ENCODE measurements around the gene RIIAD1. TPM values are rescaled to one million over a fixed set of nuclear protein-coding genes. Genes with fewer than 3 reads are reported as not detected.

Gene RIIAD1
- total and polyA plus RNA-seq, 2 donors (not counting 3 experiments of a cell fraction or from before 2014, with no cell fraction given) = not detected

DNA sequence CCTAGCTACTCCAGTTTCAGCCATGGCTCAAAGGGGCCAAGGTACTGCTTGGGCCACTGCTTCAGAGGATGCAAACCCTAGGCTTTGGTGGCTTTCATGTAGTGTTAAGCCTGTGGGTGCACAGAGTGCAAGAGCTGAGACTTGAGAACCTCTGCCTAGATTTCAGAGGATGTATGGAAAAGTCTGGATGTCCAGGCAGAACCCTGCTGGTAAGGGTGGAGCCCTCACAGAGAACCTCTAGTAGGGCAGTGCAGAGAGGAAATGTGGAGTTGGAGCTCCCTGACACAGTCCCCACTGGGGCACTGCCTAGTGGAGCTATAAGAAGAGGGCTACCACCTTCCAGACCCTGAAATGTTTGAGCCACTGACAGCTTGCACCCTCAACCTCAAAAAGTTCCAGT lies 16.2 kb downstream of the RIIAD1 start:
- Histone ChIP-seq H4K20me1 (replicated peaks; ENCODE audit: control insufficient read depth, extremely low read depth, insufficient read depth, low read length) (no peaks in the 10 kb centered on the region), H3K4me1 (ENCODE audit: control insufficient read depth, extremely low read depth, insufficient read depth, low read length) (no peaks in the 10 kb centered on the region), H3K4me3 (replicated peaks in 1 of 3; ENCODE audit: insufficient read depth in 1 of 3, low read depth in 1 of 3, low read length in 3 of 3) (no peak overlapping the region), H3K9ac (replicated peaks; ENCODE audit: extremely low read depth, insufficient read depth, low read length) (no peak overlapping the region), H3K36me3 (ENCODE audit: control insufficient read depth in 2 of 2, extremely low read depth in 1 of 2, insufficient read depth in 2 of 2, low read length in 2 of 2) (no peaks in the 10 kb centered on the region), H3K79me2 (ENCODE audit: control insufficient read depth, insufficient read depth, low read length) (no peaks in the 10 kb centered on the region), H3K27ac (ENCODE audit: insufficient read depth, low read depth, low read length) (no peak overlapping the region), H2AFZ (ENCODE audit: low read depth, low read length) (no peak overlapping the region), H3K9me1 (replicated peaks; ENCODE audit: control insufficient read depth, extremely low read depth, insufficient read depth, low read length) (no peaks in the 10 kb centered on the region), H3K4me2 (ENCODE audit: insufficient read depth, low read length) (no peak overlapping the region), H3K9me3 (replicated peaks; ENCODE audit: control insufficient read depth, insufficient read depth, low read length) (no peaks in the 10 kb centered on the region), H3K27me3 (ENCODE audit: control insufficient read depth in 2 of 2, insufficient read depth in 2 of 2, low read length in 2 of 2) (peaks cover 8 to 9% of the 10 kb centered on the region in 2 experiments)
- CTCF ChIA-PET = no interaction called here
- POLR2A ChIA-PET = no interaction called here
- TF ChIP-seq, protein P1, sequence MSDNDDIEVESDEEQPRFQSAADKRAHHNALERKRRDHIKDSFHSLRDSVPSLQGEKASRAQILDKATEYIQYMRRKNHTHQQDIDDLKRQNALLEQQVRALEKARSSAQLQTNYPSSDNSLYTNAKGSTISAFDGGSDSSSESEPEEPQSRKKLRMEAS (IDR thresholded peaks at IDR 0.05; ENCODE audit: insufficient read depth, insufficient read length) = no peak
- no peak for TF ChIP-seq EZH2 (IDR thresholded peaks at IDR 0.05; ENCODE audit: borderline replicate concordance, low read depth, low read length, severe bottlenecking)
- TF ChIP-seq FOS (IDR thresholded peaks at IDR 0.05; ENCODE audit: borderline replicate concordance, insufficient read depth, low read length) = no peak
- no peak for TF ChIP-seq MYC (IDR thresholded peaks at IDR 0.05; ENCODE audit: low read depth, low read length)
- no peak for TF ChIP-seq POLR2AphosphoS5 (IDR thresholded peaks at IDR 0.05; ENCODE audit: insufficient read depth, low read depth, low read length)
- no peak for TF ChIP-seq JUN (IDR thresholded peaks at IDR 0.05; ENCODE audit: borderline replicate concordance, insufficient read depth, insufficient read length, low read depth)
- TF ChIP-seq, protein P2, sequence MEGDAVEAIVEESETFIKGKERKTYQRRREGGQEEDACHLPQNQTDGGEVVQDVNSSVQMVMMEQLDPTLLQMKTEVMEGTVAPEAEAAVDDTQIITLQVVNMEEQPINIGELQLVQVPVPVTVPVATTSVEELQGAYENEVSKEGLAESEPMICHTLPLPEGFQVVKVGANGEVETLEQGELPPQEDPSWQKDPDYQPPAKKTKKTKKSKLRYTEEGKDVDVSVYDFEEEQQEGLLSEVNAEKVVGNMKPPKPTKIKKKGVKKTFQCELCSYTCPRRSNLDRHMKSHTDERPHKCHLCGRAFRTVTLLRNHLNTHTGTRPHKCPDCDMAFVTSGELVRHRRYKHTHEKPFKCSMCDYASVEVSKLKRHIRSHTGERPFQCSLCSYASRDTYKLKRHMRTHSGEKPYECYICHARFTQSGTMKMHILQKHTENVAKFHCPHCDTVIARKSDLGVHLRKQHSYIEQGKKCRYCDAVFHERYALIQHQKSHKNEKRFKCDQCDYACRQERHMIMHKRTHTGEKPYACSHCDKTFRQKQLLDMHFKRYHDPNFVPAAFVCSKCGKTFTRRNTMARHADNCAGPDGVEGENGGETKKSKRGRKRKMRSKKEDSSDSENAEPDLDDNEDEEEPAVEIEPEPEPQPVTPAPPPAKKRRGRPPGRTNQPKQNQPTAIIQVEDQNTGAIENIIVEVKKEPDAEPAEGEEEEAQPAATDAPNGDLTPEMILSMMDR (IDR thresholded peaks at IDR 0.05; ENCODE audit: extremely low read depth in 1 of 2, insufficient read depth in 1 of 2, low read depth in 1 of 2, low read length in 2 of 2) = no peak
- no peak for TF ChIP-seq GATA2 (IDR thresholded peaks at IDR 0.05; ENCODE audit: insufficient read depth, insufficient read length, low read depth, low read length)
- TF ChIP-seq POLR2A (IDR thresholded peaks at IDR 0.05; ENCODE audit: low read depth, low read length) = no peak
- intact Hi-C loops (cut with micrococcal nuclease) (no loop called here), dilution Hi-C loops (cut with MboI; ENCODE audit: extremely low pct_ligation_motif_present, low sequenced_read_pairs) (no loop called here)
- FAIRE-seq = no peak
- no TSS peak for BruUV-seq (replicated peaks)
- DNase-seq (ENCODE audit: low read depth, low spot score) = no peak
